Vagina (tissue), 2 donors: Measurements from ENCODE around the gene KRT28. TPM values are rescaled to one million over a fixed set of nuclear protein-coding genes. Genes with fewer than 3 reads are reported as not detected.

Source experiments
- DNase-seq, 2 donors: peaks; one replicate each; pipeline ENCODE4 v3.0.0-alpha.2; 2017; ENCODE audit errors: extremely low spot score in 2 of 2
- H3K27ac ChIP-seq: fragments of 200-600 bp; sonication (generic); one replicate; pipeline ENCODE4 v1.5.1; 2019
- H3K27me3 ChIP-seq: fragments of 200-600 bp; sonication (generic); one replicate; pipeline ENCODE4 v1.5.1; 2019
- H3K36me3 ChIP-seq, 2 donors: fragments of 200-600 bp; sonication (generic); one replicate each; pipeline ENCODE4 v1.5.1; 2017 to 2019
- H3K4me1 ChIP-seq: fragments of 200-600 bp; sonication (generic); one replicate; pipeline ENCODE4 v1.5.1; 2019
- H3K4me3 ChIP-seq, 2 donors: fragments of 200-600 bp; sonication (generic); 1 replicate in 1 of 2; 2 replicates in 1 of 2; pipeline ENCODE4 v1.5.1; 2016 to 2019
- H3K9me3 ChIP-seq: fragments of 200-600 bp; sonication (generic); one replicate; pipeline ENCODE4 v1.5.1; 2019
- POLR2A ChIP-seq, 2 donors: fragments of 450-650 bp; IDR thresholded peaks; one replicate each; pipeline ENCODE4 v1.6.1; 2017; ENCODE audit warnings: antibody characterized with exemption in 2 of 2, mild to moderate bottlenecking in 2 of 2, moderate library complexity in 2 of 2
- POLR2AphosphoS5 ChIP-seq, 2 donors: sonication (generic); formaldehyde crosslinking; IDR thresholded peaks; one replicate each; pipeline ENCODE4 v1.9.0; 2017; ENCODE audit warnings: antibody characterized with exemption in 2 of 2, mild to moderate bottlenecking in 2 of 2, low read depth in 1 of 2; ENCODE audit not compliant: insufficient read depth in 1 of 2
- intact Hi-C: fragments of 100-400 bp; cut with DNase I; formaldehyde crosslinking; loops from one replicate; pipeline ENCODE4 v1.15.1; 2023
- total RNA-seq: library from RNA; depleted of rRNA; stranded (reverse); fragments of >200 nt; gene quantifications from one replicate; pipeline ENCODE4 v1.2.3, GENCODE V29; 2016
- TF ChIP-seq, protein P1 (sequence below), 3 experiments: fragments of 450-650 bp in 2 of 3; fragments of 200-600 bp in 1 of 3; sonication (generic) in 1 of 3; IDR thresholded peaks; one replicate each; pipeline ENCODE4 v1.5.1; 2017 to 2019; ENCODE audit warnings: antibody characterized with exemption in 3 of 3, mild to moderate bottlenecking in 2 of 3, moderate library complexity in 2 of 3

The KRT28 gene
- total RNA-seq, 1 donor from 2014 or later, result not detected

DNA sequence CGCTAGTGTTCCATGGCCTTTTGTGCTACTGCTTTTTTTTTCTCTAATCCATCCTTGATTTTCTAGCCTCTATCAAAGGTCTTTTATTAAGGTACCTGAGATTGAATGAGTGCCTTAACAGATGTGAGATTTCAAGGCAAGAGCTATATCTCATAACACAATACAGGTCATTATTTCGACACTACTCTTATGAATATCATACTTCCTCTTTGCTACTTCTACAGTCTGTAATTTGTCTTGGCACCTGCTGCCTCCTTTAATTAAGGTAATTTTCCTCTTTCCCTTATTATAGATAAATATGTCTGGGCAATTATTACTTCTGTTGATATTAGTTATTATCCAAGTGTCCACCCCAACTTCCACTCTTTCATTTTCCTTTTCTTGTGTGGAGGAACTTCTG lies 5.3 kb downstream of the KRT28 start:
- Histone ChIP-seq H3K4me1 (no peaks in the 10 kb centered on the region), H3K27me3 (no peaks in the 10 kb centered on the region), H3K4me3 (no peak overlapping the region), H3K9me3 (no peaks in the 10 kb centered on the region), H3K27ac (no peak overlapping the region), H3K36me3 (no peaks in the 10 kb centered on the region)
- intact Hi-C loops, result loop anchor here (10.0 kb wide), 1 partner anchor 180 kb away; no protein-coding TSS in a partner anchor
- TF ChIP-seq POLR2A (IDR thresholded peaks at IDR 0.05) (no peak), POLR2AphosphoS5 (IDR thresholded peaks at IDR 0.05; ENCODE audit: insufficient read depth in 1 of 2, low read depth in 1 of 2) (no peak)
- TF ChIP-seq, protein P1, sequence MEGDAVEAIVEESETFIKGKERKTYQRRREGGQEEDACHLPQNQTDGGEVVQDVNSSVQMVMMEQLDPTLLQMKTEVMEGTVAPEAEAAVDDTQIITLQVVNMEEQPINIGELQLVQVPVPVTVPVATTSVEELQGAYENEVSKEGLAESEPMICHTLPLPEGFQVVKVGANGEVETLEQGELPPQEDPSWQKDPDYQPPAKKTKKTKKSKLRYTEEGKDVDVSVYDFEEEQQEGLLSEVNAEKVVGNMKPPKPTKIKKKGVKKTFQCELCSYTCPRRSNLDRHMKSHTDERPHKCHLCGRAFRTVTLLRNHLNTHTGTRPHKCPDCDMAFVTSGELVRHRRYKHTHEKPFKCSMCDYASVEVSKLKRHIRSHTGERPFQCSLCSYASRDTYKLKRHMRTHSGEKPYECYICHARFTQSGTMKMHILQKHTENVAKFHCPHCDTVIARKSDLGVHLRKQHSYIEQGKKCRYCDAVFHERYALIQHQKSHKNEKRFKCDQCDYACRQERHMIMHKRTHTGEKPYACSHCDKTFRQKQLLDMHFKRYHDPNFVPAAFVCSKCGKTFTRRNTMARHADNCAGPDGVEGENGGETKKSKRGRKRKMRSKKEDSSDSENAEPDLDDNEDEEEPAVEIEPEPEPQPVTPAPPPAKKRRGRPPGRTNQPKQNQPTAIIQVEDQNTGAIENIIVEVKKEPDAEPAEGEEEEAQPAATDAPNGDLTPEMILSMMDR (IDR thresholded peaks at IDR 0.05), result no peak
- DNase-seq, result no peak

DNA sequence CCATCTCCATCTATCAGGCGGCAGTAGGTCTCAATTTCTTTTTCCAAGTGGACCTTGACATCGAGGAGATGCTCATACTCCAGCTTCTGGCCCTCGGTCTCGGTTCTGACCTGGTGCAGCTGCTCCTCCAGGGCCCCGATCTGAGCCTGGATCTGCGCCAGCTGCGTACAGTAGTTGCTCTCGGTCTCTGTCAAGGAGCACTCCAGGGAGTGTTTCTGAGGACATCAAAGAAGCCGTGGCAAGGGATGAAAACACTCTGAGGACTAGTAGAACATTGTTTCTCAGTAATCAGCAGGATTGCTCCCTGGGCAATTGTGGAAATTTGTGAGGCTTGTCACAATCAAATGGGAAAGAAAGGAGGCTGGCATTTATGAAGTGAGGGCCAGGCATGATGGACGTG lies 5.9 kb downstream of the KRT28 start:
- Histone ChIP-seq H3K9me3 (no peaks in the 10 kb centered on the region), H3K4me1 (no peaks in the 10 kb centered on the region), H3K36me3 (no peaks in the 10 kb centered on the region), H3K4me3 (no peak overlapping the region), H3K27me3 (no peaks in the 10 kb centered on the region), H3K27ac (no peak overlapping the region)
- intact Hi-C loops, result loop anchor here (10.0 kb wide), 1 partner anchor 179 kb away; no protein-coding TSS in a partner anchor
- DNase-seq, result no peak
- TF ChIP-seq, protein P1 (IDR thresholded peaks at IDR 0.05), result no peak
- no peak for TF ChIP-seq POLR2AphosphoS5 (IDR thresholded peaks at IDR 0.05; ENCODE audit: insufficient read depth in 1 of 2, low read depth in 1 of 2)
- TF ChIP-seq POLR2A (IDR thresholded peaks at IDR 0.05), result no peak

DNA sequence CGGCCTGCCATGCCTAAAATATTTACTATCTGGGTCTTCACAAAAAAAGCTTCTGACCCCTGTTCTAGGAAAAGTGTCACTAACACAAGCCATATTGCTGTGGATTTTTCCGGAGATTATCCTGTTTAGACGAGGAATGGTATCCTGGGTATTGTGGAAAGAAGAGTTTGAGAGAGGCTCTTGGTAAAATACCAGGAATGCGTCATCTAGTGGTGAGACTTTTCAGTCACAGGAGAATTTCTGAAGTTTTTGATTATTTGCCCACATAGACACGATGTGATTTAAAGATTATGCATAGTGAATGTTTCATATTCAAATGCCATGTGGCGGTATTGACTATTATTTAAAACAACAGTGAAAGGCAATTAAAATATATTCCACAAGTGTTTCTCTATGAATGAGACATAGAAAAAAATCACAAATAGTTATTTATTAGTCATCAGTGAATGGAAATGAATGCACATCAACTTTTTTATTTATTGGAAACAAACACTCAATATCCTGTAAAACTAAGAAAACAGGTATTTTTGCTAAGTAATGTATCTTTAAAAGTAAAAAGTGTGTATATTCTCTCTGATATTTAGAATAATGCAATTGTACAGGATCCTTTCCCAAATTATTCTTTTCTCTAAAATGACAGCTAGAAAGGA lies 7.8 kb downstream of the KRT28 start:
- Histone ChIP-seq H3K4me3 (no peak overlapping the region), H3K9me3 (no peaks in the 10 kb centered on the region), H3K36me3 (no peaks in the 10 kb centered on the region), H3K4me1 (no peaks in the 10 kb centered on the region), H3K27me3 (no peaks in the 10 kb centered on the region), H3K27ac (no peak overlapping the region)
- DNase-seq, result no peak
- intact Hi-C loops, result loop anchor here (10.0 kb wide), 1 partner anchor 177 kb away; no protein-coding TSS in a partner anchor
- TF ChIP-seq POLR2A (IDR thresholded peaks at IDR 0.05), result no peak
- peak in 1 of 2 donors; percentile 32 for TF ChIP-seq POLR2AphosphoS5 (IDR thresholded peaks at IDR 0.05; ENCODE audit: insufficient read depth in 1 of 2, low read depth in 1 of 2)
- TF ChIP-seq, protein P1 (IDR thresholded peaks at IDR 0.05), result peak; percentile 21 to 53 (median 51)

DNA sequence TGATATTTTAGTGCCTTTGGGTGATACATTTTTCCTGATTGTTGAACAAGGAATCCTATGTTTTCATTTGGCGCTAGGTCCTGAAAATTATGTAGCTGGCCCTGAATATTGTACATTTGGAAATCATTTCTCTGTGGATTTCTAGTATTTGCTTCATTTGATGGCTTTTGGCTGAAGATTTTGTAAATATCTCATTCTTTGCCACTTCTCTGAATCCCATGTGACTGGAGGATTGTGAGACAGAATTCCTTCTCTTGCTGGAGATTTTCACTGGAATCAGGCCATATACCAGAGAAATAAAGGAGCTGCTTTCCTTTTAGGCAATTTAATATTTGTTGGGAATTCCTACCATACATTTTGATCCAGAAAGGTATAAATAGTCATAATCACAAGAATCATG lies 8.6 kb downstream of the KRT28 start:
- Histone ChIP-seq H3K36me3 (no peaks in the 10 kb centered on the region), H3K27me3 (no peaks in the 10 kb centered on the region), H3K9me3 (no peaks in the 10 kb centered on the region), H3K27ac (no peak overlapping the region), H3K4me3 (no peak overlapping the region), H3K4me1 (no peaks in the 10 kb centered on the region)
- no peak for DNase-seq
- TF ChIP-seq, protein P1 (IDR thresholded peaks at IDR 0.05), result no peak
- no peak for TF ChIP-seq POLR2AphosphoS5 (IDR thresholded peaks at IDR 0.05; ENCODE audit: insufficient read depth in 1 of 2, low read depth in 1 of 2)
- TF ChIP-seq POLR2A (IDR thresholded peaks at IDR 0.05), result no peak
- intact Hi-C loops, result loop anchor here (10.0 kb wide), 1 partner anchor 176 kb away; no protein-coding TSS in a partner anchor

DNA sequence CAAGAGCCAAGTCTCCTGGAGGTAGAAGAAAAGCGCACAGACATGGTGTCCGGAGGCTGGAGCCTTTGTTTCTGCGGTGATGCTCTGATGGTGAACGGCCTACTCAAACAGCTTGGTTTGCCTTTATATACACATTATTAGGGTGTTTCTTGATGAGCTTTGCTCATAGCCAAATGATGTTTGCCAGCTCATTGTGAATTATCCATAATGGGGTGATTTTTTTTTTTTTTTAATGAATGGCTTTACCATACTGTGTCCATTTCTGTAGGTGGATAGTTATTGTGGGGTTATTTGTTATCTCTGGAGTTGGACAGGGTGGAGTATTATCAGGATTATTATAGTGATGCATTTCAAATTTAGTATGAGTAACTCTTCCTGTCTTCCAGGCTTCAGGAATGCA lies 17.3 kb downstream of the KRT28 start, which contains the start of gene KRT27:
Gene KRT27 (minus strand): TSS at position 101 of the 400 bp plus-strand sequence. CDS start 57 bp downstream, at position 44.
- Histone ChIP-seq H3K9me3 (no peaks in the 10 kb centered on the region), H3K36me3 (no peaks in the 10 kb centered on the region), H3K27ac (no peak within 1 kb of the TSS), H3K4me1 (no peaks in the 10 kb centered on the region), H3K27me3 (no peaks in the 10 kb centered on the region), H3K4me3 (no peak within 1 kb of the TSS)
- intact Hi-C loops, result no loop called here
- no peak for DNase-seq
- TF ChIP-seq POLR2A (IDR thresholded peaks at IDR 0.05), result no peak
- TF ChIP-seq POLR2AphosphoS5 (IDR thresholded peaks at IDR 0.05; ENCODE audit: insufficient read depth in 1 of 2, low read depth in 1 of 2), result no peak
- TF ChIP-seq, protein P1 (IDR thresholded peaks at IDR 0.05), result no peak
